RWPE1 (cell line): ENCODE data around the gene FOXE1.

Experiments used
- CTCF ChIA-PET: fragments of 350-600 bp; sonication (Branson Sonifier 250); formaldehyde crosslinking; extraction: SDS; loops from one replicate; lab custom pipeline; 2021; lab: Yijun Ruan, JAX
- POLR2A ChIA-PET: fragments of 400-600 bp; formaldehyde crosslinking; extraction: SDS; loops from one replicate; lab custom pipeline; 2020; ENCODE audit warnings: antibody characterized with exemption; ENCODE audit not compliant: low non-redundant PET; lab: Yijun Ruan, JAX
- DNase-seq: peaks from one replicate; pipeline ENCODE4 v3.0.0; 2012; ENCODE audit warnings: low spot score
- H3K27ac ChIP-seq: fragments of 450-650 bp; 2 replicates; pipeline ENCODE4 v1.5.1; 2017
- CTCF ChIP-seq: fragments of 450-650 bp; conservative IDR thresholded peaks from 2 replicates; pipeline ENCODE4 v1.5.1; 2017; ENCODE audit warnings: low read depth, mild to moderate bottlenecking

FOXE1 gene

GRCh38 chr9:97809666-97810344, 43.2 kb upstream of the FOXE1 start:
- ChIA-PET POLR2A (no interaction called here), CTCF (no interaction called here)
- DNase-seq, result peak; percentile 77
- no peak overlapping the region for H3K27ac ChIP-seq
- no peak for TF ChIP-seq CTCF

GRCh38 chr9:97811533-97812246, 41.3 kb upstream of the FOXE1 start:
- H3K27ac ChIP-seq, result no peak overlapping the region
- ChIA-PET CTCF (interaction anchor here (0.6 to 0.7 kb wide), 2 partner anchors 71 to 99 kb away, joined by 3 read pairs; no protein-coding TSS in a partner anchor), POLR2A (no interaction called here)
- DNase-seq, result peak; percentile 71
- TF ChIP-seq CTCF, result no peak

GRCh38 chr9:97812247-97812543, 40.8 kb upstream of the FOXE1 start:
- no peak for TF ChIP-seq CTCF
- POLR2A ChIA-PET, result no interaction called here
- CTCF ChIA-PET, result interaction anchor here (0.6 to 0.7 kb wide), 2 partner anchors 70 to 100 kb away, joined by 3 read pairs; no protein-coding TSS in a partner anchor
- DNase-seq, result no peak
- H3K27ac ChIP-seq, result no peak overlapping the region

- POLR2A ChIA-PET, result no interaction called here
- DNase-seq, result no peak
- CTCF ChIA-PET, result no interaction called here
- no peak for TF ChIP-seq CTCF
- H3K27ac ChIP-seq, result no peak overlapping the region
Observed at GRCh38 chr9:97813072-97813471, 40.0 kb upstream of the FOXE1 start.

GRCh38 chr9:97819735-97820134, 33.3 kb upstream of the FOXE1 start:
- no peak overlapping the region for H3K27ac ChIP-seq
- CTCF ChIA-PET, result no interaction called here
- TF ChIP-seq CTCF, result no peak
- DNase-seq, result no peak
- POLR2A ChIA-PET, result no interaction called here

GRCh38 chr9:97820373-97820772, 32.7 kb upstream of the FOXE1 start:
- no peak for DNase-seq
- TF ChIP-seq CTCF, result no peak
- ChIA-PET POLR2A (no interaction called here), CTCF (no interaction called here)
- H3K27ac ChIP-seq, result no peak overlapping the region
